Measurements from ENCODE around the gene AEBP1.

AEBP1 gene

GRCh38 chr7:44098092-44099068 lies 5.8 kb upstream of the AEBP1 start:
- no peak overlapping the region for H2AK5ac ChIP-seq (ENCODE audit: low read depth, low read length)
- H2AFZ ChIP-seq (ENCODE audit: low read length): no peak overlapping the region
- no peaks in the 10 kb centered on the region for H3K36me3 ChIP-seq (replicated peaks in 1 of 2; ENCODE audit: control insufficient read depth in 2 of 2, insufficient read depth in 2 of 2, low read length in 2 of 2)
- H3K4ac ChIP-seq (ENCODE audit: low read length): no peak overlapping the region
- H3K9ac ChIP-seq (ENCODE audit: low read depth, low read length, poor library complexity): no peak overlapping the region
- no peak overlapping the region for H3K4me3 ChIP-seq (ENCODE audit: low read length in 2 of 2)
- H3K27me3 ChIP-seq (ENCODE audit: control insufficient read depth in 3 of 3, insufficient read depth in 3 of 3, low read depth in 1 of 3, low read length in 3 of 3): peaks cover 0 to 5% (median 3%) of the 10 kb centered on the region in 3 experiments
- H2BK5ac ChIP-seq (ENCODE audit: low read length): no peak overlapping the region
- H3K4me1 ChIP-seq (ENCODE audit: control insufficient read depth in 2 of 2, insufficient read depth in 1 of 2, low read depth in 1 of 2, low read length in 2 of 2): peaks cover 0 to 5% of the 10 kb centered on the region in 2 donors
- no CpG with 5 or more reads among the region's 6 CpGs for WGBS, 2 donors (ENCODE audit: extremely low coverage in 2 of 2, insufficient read length in 2 of 2, insufficient replicate concordance in 1 of 2)
- H2BK12ac ChIP-seq (ENCODE audit: low read length): no peak overlapping the region
- no peak for DNase-seq (ENCODE audit: low spot score)
- H3K23ac ChIP-seq (ENCODE audit: low read depth, low read length, poor library complexity): no peak overlapping the region
- no peak overlapping the region for H2BK15ac ChIP-seq (ENCODE audit: low read length)
- H2BK120ac ChIP-seq (ENCODE audit: low read depth, low read length): no peak overlapping the region
- H3K18ac ChIP-seq (ENCODE audit: low read length): no peak overlapping the region
- no peak overlapping the region for H3K14ac ChIP-seq (ENCODE audit: low read length)
- no peak overlapping the region for H3K27ac ChIP-seq (replicated peaks; ENCODE audit: low read length)
- H3K79me1 ChIP-seq (ENCODE audit: low read depth, low read length): no peaks in the 10 kb centered on the region
- no peaks in the 10 kb centered on the region for H3K9me3 ChIP-seq (replicated peaks in 1 of 2; ENCODE audit: control insufficient read depth in 2 of 2, insufficient read depth in 1 of 2, low read depth in 1 of 2, low read length in 2 of 2)
- no peak overlapping the region for H4K91ac ChIP-seq (ENCODE audit: low read depth, low read length, poor library complexity)
- no peak overlapping the region for H4K8ac ChIP-seq (ENCODE audit: low read depth, low read length)
- H3K4me2 ChIP-seq (ENCODE audit: insufficient read depth, low read length, poor library complexity, severe bottlenecking): no peak overlapping the region

- Histone ChIP-seq H2AK5ac (ENCODE audit: low read depth, low read length) (no peak overlapping the region), H2BK12ac (ENCODE audit: low read length) (no peak overlapping the region), H3K36me3 (replicated peaks in 1 of 2; ENCODE audit: control insufficient read depth in 2 of 2, insufficient read depth in 2 of 2, low read length in 2 of 2) (no peaks in the 10 kb centered on the region), H3K9ac (ENCODE audit: low read depth, low read length, poor library complexity) (no peak overlapping the region), H3K23ac (ENCODE audit: low read depth, low read length, poor library complexity) (no peak overlapping the region), H3K18ac (ENCODE audit: low read length) (no peak overlapping the region), H3K4ac (ENCODE audit: low read length) (no peak overlapping the region), H4K8ac (ENCODE audit: low read depth, low read length) (no peak overlapping the region), H2BK120ac (ENCODE audit: low read depth, low read length) (no peak overlapping the region), H3K14ac (ENCODE audit: low read length) (no peak overlapping the region), H3K27me3 (ENCODE audit: control insufficient read depth in 3 of 3, insufficient read depth in 3 of 3, low read depth in 1 of 3, low read length in 3 of 3) (peaks cover 0 to 8% (median 5%) of the 10 kb centered on the region in 3 experiments), H2AFZ (ENCODE audit: low read length) (peak overlapping the region; percentile 88), H2BK15ac (ENCODE audit: low read length) (no peak overlapping the region), H3K79me1 (ENCODE audit: low read depth, low read length) (no peaks in the 10 kb centered on the region), H3K27ac (replicated peaks; ENCODE audit: low read length) (no peak overlapping the region), H2BK5ac (ENCODE audit: low read length) (no peak overlapping the region), H3K9me3 (replicated peaks in 1 of 2; ENCODE audit: control insufficient read depth in 2 of 2, insufficient read depth in 1 of 2, low read depth in 1 of 2, low read length in 2 of 2) (no peaks in the 10 kb centered on the region), H3K4me3 (ENCODE audit: low read length in 2 of 2) (no peak overlapping the region), H3K4me1 (ENCODE audit: control insufficient read depth in 2 of 2, insufficient read depth in 1 of 2, low read depth in 1 of 2, low read length in 2 of 2) (peaks cover 3 to 8% of the 10 kb centered on the region in 2 donors), H3K4me2 (ENCODE audit: insufficient read depth, low read length, poor library complexity, severe bottlenecking) (no peak overlapping the region), H4K91ac (ENCODE audit: low read depth, low read length, poor library complexity) (no peak overlapping the region)
- WGBS, 2 donors (ENCODE audit: extremely low coverage in 2 of 2, insufficient read length in 2 of 2, insufficient replicate concordance in 1 of 2): no CpG with 5 or more reads among the region's 4 CpGs
- DNase-seq (ENCODE audit: low spot score): no peak
Measured at GRCh38 chr7:44099669-44100068, 4.5 kb upstream of the AEBP1 start.

GRCh38 chr7:44100458-44101302 lies 3.5 kb upstream of the AEBP1 start:
- Histone ChIP-seq H2AFZ (ENCODE audit: low read length) (peak overlapping the region; percentile 88), H3K27ac (replicated peaks; ENCODE audit: low read length) (no peak overlapping the region), H3K18ac (ENCODE audit: low read length) (peak overlapping the region; percentile 41), H3K4ac (ENCODE audit: low read length) (no peak overlapping the region), H2BK120ac (ENCODE audit: low read depth, low read length) (peak overlapping the region; percentile 39), H3K4me2 (ENCODE audit: insufficient read depth, low read length, poor library complexity, severe bottlenecking) (no peak overlapping the region), H4K91ac (ENCODE audit: low read depth, low read length, poor library complexity) (no peak overlapping the region), H3K4me3 (ENCODE audit: low read length in 2 of 2) (no peak overlapping the region), H2BK5ac (ENCODE audit: low read length) (peak overlapping the region; percentile 69), H3K79me1 (ENCODE audit: low read depth, low read length) (no peaks in the 10 kb centered on the region), H2AK5ac (ENCODE audit: low read depth, low read length) (peak overlapping the region; percentile 60), H3K36me3 (replicated peaks in 1 of 2; ENCODE audit: control insufficient read depth in 2 of 2, insufficient read depth in 2 of 2, low read length in 2 of 2) (no peaks in the 10 kb centered on the region), H3K4me1 (ENCODE audit: control insufficient read depth in 2 of 2, insufficient read depth in 1 of 2, low read depth in 1 of 2, low read length in 2 of 2) (peaks cover 8 to 14% of the 10 kb centered on the region in 2 donors), H3K9me3 (replicated peaks in 1 of 2; ENCODE audit: control insufficient read depth in 2 of 2, insufficient read depth in 1 of 2, low read depth in 1 of 2, low read length in 2 of 2) (no peaks in the 10 kb centered on the region), H3K14ac (ENCODE audit: low read length) (no peak overlapping the region), H3K9ac (ENCODE audit: low read depth, low read length, poor library complexity) (peak overlapping the region; percentile 30), H2BK15ac (ENCODE audit: low read length) (no peak overlapping the region), H3K27me3 (ENCODE audit: control insufficient read depth in 3 of 3, insufficient read depth in 3 of 3, low read depth in 1 of 3, low read length in 3 of 3) (peaks cover 0 to 8% (median 5%) of the 10 kb centered on the region in 3 experiments), H4K8ac (ENCODE audit: low read depth, low read length) (peak overlapping the region; percentile 76), H3K23ac (ENCODE audit: low read depth, low read length, poor library complexity) (peak overlapping the region; percentile 27), H2BK12ac (ENCODE audit: low read length) (no peak overlapping the region)
- no CpG with 5 or more reads among the region's 10 CpGs for WGBS, 2 donors (ENCODE audit: extremely low coverage in 2 of 2, insufficient read length in 2 of 2, insufficient replicate concordance in 1 of 2)
- DNase-seq (ENCODE audit: low spot score): no peak
